ENCODE results near the gene TCL1A.
A peak's percentile ranks its signal among the peaks of the same experiment; 100 is the strongest.

TCL1A gene

GRCh38 chr14:95703805-95704204 lies 10.1 kb downstream of the TCL1A start:
- no peak for DNase-seq

- DNase-seq = no peak
Observed at GRCh38 chr14:95703341-95703740, 10.6 kb downstream of the TCL1A start.

- DNase-seq = no peak
Observed at GRCh38 chr14:95701846-95702221, 12.1 kb downstream of the TCL1A start.

GRCh38 chr14:95700221-95700976 lies 13.5 kb downstream of the TCL1A start:
- DNase-seq = no peak

- DNase-seq = no peak
Observed at GRCh38 chr14:95699412-95699811, 14.5 kb downstream of the TCL1A start.

- no peak for DNase-seq
Observed at GRCh38 chr14:95698287-95698686, 15.6 kb downstream of the TCL1A start.

- no peak for DNase-seq
Observed at GRCh38 chr14:95697764-95698163, 16.2 kb downstream of the TCL1A start.

GRCh38 chr14:95696741-95697140 lies 17.2 kb downstream of the TCL1A start:
- DNase-seq = no peak

GRCh38 chr14:95695913-95696312 lies 18.0 kb downstream of the TCL1A start:
- no peak for DNase-seq

GRCh38 chr14:95695051-95695450 lies 18.9 kb downstream of the TCL1A start:
- DNase-seq = no peak

GRCh38 chr14:95692109-95692508 lies 21.8 kb downstream of the TCL1A start:
- DNase-seq = no peak

- DNase-seq = no peak
Observed at GRCh38 chr14:95691591-95691990, 22.3 kb downstream of the TCL1A start.

GRCh38 chr14:95690815-95691214 lies 23.1 kb downstream of the TCL1A start:
- DNase-seq = no peak

GRCh38 chr14:95689441-95689840 lies 24.5 kb downstream of the TCL1A start:
- DNase-seq = no peak

- DNase-seq = no peak
Observed at GRCh38 chr14:95686935-95687334, 27.0 kb downstream of the TCL1A start.

- DNase-seq = no peak
Observed at GRCh38 chr14:95685978-95686922, 27.7 kb downstream of the TCL1A start, which contains the start of gene TCL1B. Gene TCL1B (plus strand): TSS chr14:95686426. CDS start chr14:95686468, 42 bp downstream.

- DNase-seq = peak; percentile 27
Observed at GRCh38 chr14:95683793-95684192, 30.1 kb downstream of the TCL1A start.

- DNase-seq = no peak
Observed at GRCh38 chr14:95681153-95681552, 32.8 kb downstream of the TCL1A start.

GRCh38 chr14:95679998-95680735 lies 33.8 kb downstream of the TCL1A start:
- no peak for DNase-seq

- no peak for DNase-seq
Observed at GRCh38 chr14:95679148-95679815, 34.6 kb downstream of the TCL1A start.

- DNase-seq = no peak
Observed at GRCh38 chr14:95677179-95677835, 36.6 kb downstream of the TCL1A start.

GRCh38 chr14:95675486-95675885 lies 38.4 kb downstream of the TCL1A start:
- DNase-seq = no peak

Measured in activated CD4-positive, alpha-beta T cell treated with anti-CD3 and anti-CD28 coated beads, Interleukin-10, Interleukin-2, amounts not matched to agents 100 ng/mL and 50 ng/mL, durations not matched to agents 16 hours and 8 hours (primary cell).